Vagina (tissue), 2 donors: Measurements from ENCODE around the gene SLC17A9.

ENCODE experiments used
- POLR2A ChIP-seq, 2 donors: fragments of 450-650 bp; IDR thresholded peaks; one replicate each; pipeline ENCODE4 v1.6.1; 2017; ENCODE audit warnings: antibody characterized with exemption in 2 of 2, mild to moderate bottlenecking in 2 of 2, moderate library complexity in 2 of 2
- POLR2AphosphoS5 ChIP-seq, 2 donors: sonication (generic); formaldehyde crosslinking; IDR thresholded peaks; one replicate each; pipeline ENCODE4 v1.9.0; 2017; ENCODE audit warnings: antibody characterized with exemption in 2 of 2, mild to moderate bottlenecking in 2 of 2, low read depth in 1 of 2; ENCODE audit not compliant: insufficient read depth in 1 of 2

DNA sequence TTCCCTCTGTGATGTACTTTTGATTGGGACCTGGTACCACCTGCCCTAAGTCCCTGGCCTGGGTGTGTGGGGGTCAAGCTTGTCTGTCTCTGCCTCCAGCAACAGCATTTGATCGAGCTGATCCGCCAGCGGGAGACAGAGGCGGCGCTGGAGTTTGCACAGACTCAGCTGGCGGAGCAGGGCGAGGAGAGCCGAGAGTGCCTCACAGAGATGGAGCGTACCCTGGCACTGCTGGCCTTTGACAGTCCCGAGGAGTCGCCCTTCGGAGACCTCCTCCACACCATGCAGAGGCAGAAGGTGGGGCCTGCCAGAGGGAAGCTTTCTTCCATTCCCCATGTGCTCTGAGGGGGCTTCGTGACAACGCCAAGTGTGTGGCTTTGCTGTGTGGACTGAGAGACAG is 9.1 kb upstream of the SLC17A9 start:
- TF ChIP-seq POLR2A (IDR thresholded peaks at IDR 0.05) (no peak), POLR2AphosphoS5 (IDR thresholded peaks at IDR 0.05; ENCODE audit: insufficient read depth in 1 of 2, low read depth in 1 of 2) (no peak)
